Colonic mucosa (tissue), 4 donors: ENCODE results near the gene ZNF326. TPM values are rescaled to one million over a fixed set of nuclear protein-coding genes. Genes with fewer than 3 reads are reported as not detected.

Experiments
- DNase-seq: peaks from one replicate; pipeline ENCODE4 v3.0.0-alpha.2; 2020
- H3K27ac ChIP-seq: fragments of 200-600 bp; one replicate; pipeline ENCODE4 v1.8.0; 2021
- H3K27me3 ChIP-seq: fragments of 200-600 bp; one replicate; pipeline ENCODE4 v1.8.0; 2021
- H3K36me3 ChIP-seq: fragments of 200-600 bp; one replicate; pipeline ENCODE4 v1.8.0; 2021
- H3K4me1 ChIP-seq: fragments of 200-600 bp; one replicate; pipeline ENCODE4 v1.8.0; 2021; ENCODE audit warnings: mild to moderate bottlenecking
- H3K4me3 ChIP-seq: fragments of 200-600 bp; one replicate; pipeline ENCODE4 v1.8.0; 2021
- H3K9ac ChIP-seq, 2 donors: one replicate each; pipeline ENCODE4 v1.7.0; 2013; ENCODE audit warnings: control low read depth in 2 of 2, low read depth in 2 of 2, low read length in 2 of 2
- H3K9me3 ChIP-seq: fragments of 200-600 bp; one replicate; pipeline ENCODE4 v1.8.0; 2021
- CTCF ChIP-seq: fragments of 200-600 bp; IDR thresholded peaks from one replicate; pipeline ENCODE4 v1.8.0; 2022; ENCODE audit warnings: antibody characterized with exemption, mild to moderate bottlenecking
- intact Hi-C: fragments of 100-400 bp; cut with DNase I; formaldehyde crosslinking; loops from one replicate; pipeline ENCODE4 v1.14.1; 2022
- total RNA-seq, 2 donors: library from RNA; stranded (reverse); fragmentation: NEBNext Ultra II Directional in 1 of 2; extraction: Animal tissue kit (Norgen Biotek cat#: 25700) in 1 of 2; gene quantifications; one replicate each; pipeline ENCODE4 v1.2.1, GENCODE V29; 2021
- donor health status: healthy.
- donor health status: DM: no; HTN: no; CAD: no.
- donor health status: DM: no; HTN: no; CAD: no.

The ZNF326 gene
- total RNA-seq, 2 donors from 2014 or later, result 24.6 TPM

- Histone ChIP-seq H3K27ac (no peak overlapping the region), H3K4me3 (no peak overlapping the region)
These were observed 79.2 kb downstream of the ZNF326 start for GRCh38 chr1:90074137-90074536.

GRCh38 chr1:90074566-90074965, 79.7 kb downstream of the ZNF326 start:
- no peak for DNase-seq
- Histone ChIP-seq H3K4me1 (no peaks in the 10 kb centered on the region), H3K9me3 (no peaks in the 10 kb centered on the region), H3K9ac (no peak overlapping the region), H3K4me3 (no peak overlapping the region), H3K27me3 (no peaks in the 10 kb centered on the region), H3K36me3 (no peaks in the 10 kb centered on the region), H3K27ac (no peak overlapping the region)
- TF ChIP-seq CTCF, result no peak
- intact Hi-C loops, result no loop called here

More at GRCh38 chr1:90074137-90074536, 79.2 kb downstream of the ZNF326 start:
- H3K36me3 ChIP-seq, result no peaks in the 10 kb centered on the region
- no peak for DNase-seq
- no peaks in the 10 kb centered on the region for H3K27me3 ChIP-seq
- no peak overlapping the region for H3K9ac ChIP-seq
- no peaks in the 10 kb centered on the region for H3K9me3 ChIP-seq
- intact Hi-C loops, result no loop called here
- no peak for TF ChIP-seq CTCF
- no peaks in the 10 kb centered on the region for H3K4me1 ChIP-seq

GRCh38 chr1:90074970-90075391, 80.1 kb downstream of the ZNF326 start:
- Histone ChIP-seq H3K9me3 (no peaks in the 10 kb centered on the region), H3K9ac (no peak overlapping the region), H3K4me1 (no peaks in the 10 kb centered on the region), H3K27me3 (no peaks in the 10 kb centered on the region), H3K27ac (no peak overlapping the region), H3K4me3 (no peak overlapping the region), H3K36me3 (no peaks in the 10 kb centered on the region)
- DNase-seq, result no peak
- TF ChIP-seq CTCF, result no peak
- intact Hi-C loops, result no loop called here

GRCh38 chr1:90083995-90084394, 89.1 kb downstream of the ZNF326 start:
- DNase-seq, result no peak
- H3K27me3 ChIP-seq, result no peaks in the 10 kb centered on the region
- intact Hi-C loops, result no loop called here
- H3K9ac ChIP-seq, result no peak overlapping the region
- no peak overlapping the region for H3K4me3 ChIP-seq
- TF ChIP-seq CTCF, result no peak
- no peaks in the 10 kb centered on the region for H3K4me1 ChIP-seq
- H3K36me3 ChIP-seq, result no peaks in the 10 kb centered on the region
- no peak overlapping the region for H3K27ac ChIP-seq
- H3K9me3 ChIP-seq, result no peaks in the 10 kb centered on the region

Other genes with a start within 250 kb of the ZNF326 start
- gene LRRC8D, start 174.1 kb upstream of the ZNF326 start, total RNA-seq, result 10 to 100 TPM; 35.8 to 42.7 TPM